ENCODE results near the gene GYG2. TPM values are rescaled to one million over a fixed set of nuclear protein-coding genes. Genes with fewer than 3 reads are reported as not detected.
A peak's percentile ranks its signal among the peaks of the same experiment; 100 is the strongest.

Gene GYG2
- total RNA-seq, 1 experiment from 2014 or later: not detected

DNA sequence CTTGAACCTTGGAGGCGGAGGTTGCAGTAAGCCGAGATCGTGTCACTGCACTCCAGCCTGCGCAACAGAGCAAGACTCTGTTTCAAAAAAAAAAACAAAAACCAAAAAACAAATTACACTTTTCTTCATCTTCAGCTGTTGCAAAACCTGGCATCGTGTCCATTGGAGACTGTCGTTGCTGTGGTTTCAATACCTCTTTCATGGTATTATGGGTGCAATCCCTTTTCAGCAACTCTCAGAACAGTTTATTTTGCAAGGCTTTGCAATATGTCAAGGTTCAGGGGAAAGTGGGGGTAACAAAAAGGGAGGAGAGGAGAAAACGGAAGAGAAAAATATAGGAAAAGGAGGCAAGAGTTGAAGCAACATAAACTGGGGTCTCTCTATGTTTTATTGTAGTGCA is 59.6 kb downstream of the GYG2 start:
- ATAC-seq (no peak), DNase-seq (ENCODE audit: low read depth, low spot score) (no peak)
- Histone ChIP-seq H3K9ac (ENCODE audit: low read length) (no peak overlapping the region), H3K4me3 (replicated peaks in 1 of 2; ENCODE audit: low read depth in 1 of 2, low read length in 2 of 2) (no peak overlapping the region), H3K9me2 (ENCODE audit: insufficient read depth) (no peaks in the 10 kb centered on the region), H3K4me2 (ENCODE audit: low read length) (no peak overlapping the region), H3K27ac (ENCODE audit: low read depth, low read length) (no peak overlapping the region), H3K27me3 (ENCODE audit: insufficient read depth, low read length) (no peaks in the 10 kb centered on the region), H4K20me1 (ENCODE audit: insufficient read depth) (no peaks in the 10 kb centered on the region), H3K36me3 (ENCODE audit: control insufficient read depth in 1 of 2, insufficient read depth in 2 of 2, low read length in 2 of 2) (no peaks in the 10 kb centered on the region), H3K9me3 (ENCODE audit: control insufficient read depth in 1 of 2, insufficient read depth in 1 of 2, low read depth in 1 of 2, low read length in 2 of 2) (no peaks in the 10 kb centered on the region), H3K4me1 (ENCODE audit: control insufficient read depth in 1 of 2, insufficient read depth in 2 of 2, low read length in 2 of 2) (no peaks in the 10 kb centered on the region), H3K79me2 (ENCODE audit: insufficient read depth, low read length) (no peaks in the 10 kb centered on the region), H2AFZ (ENCODE audit: low read depth, low read length, poor library complexity, severe bottlenecking) (no peak overlapping the region)
- TF ChIP-seq ZFX (IDR thresholded peaks at IDR 0.05) (no peak), POLR2AphosphoS5 (IDR thresholded peaks at IDR 0.05; ENCODE audit: low read depth, low read length) (no peak), SRF (IDR thresholded peaks at IDR 0.05; ENCODE audit: low read depth) (no peak), CEBPB (IDR thresholded peaks at IDR 0.05; ENCODE audit: low read depth) (no peak), TCF7L2 (IDR thresholded peaks at IDR 0.05; ENCODE audit: borderline replicate concordance, extremely low read depth, insufficient read depth, insufficient read length) (no peak), SIN3A (IDR thresholded peaks at IDR 0.05; ENCODE audit: low read depth) (no peak)
- TF ChIP-seq, protein P1, sequence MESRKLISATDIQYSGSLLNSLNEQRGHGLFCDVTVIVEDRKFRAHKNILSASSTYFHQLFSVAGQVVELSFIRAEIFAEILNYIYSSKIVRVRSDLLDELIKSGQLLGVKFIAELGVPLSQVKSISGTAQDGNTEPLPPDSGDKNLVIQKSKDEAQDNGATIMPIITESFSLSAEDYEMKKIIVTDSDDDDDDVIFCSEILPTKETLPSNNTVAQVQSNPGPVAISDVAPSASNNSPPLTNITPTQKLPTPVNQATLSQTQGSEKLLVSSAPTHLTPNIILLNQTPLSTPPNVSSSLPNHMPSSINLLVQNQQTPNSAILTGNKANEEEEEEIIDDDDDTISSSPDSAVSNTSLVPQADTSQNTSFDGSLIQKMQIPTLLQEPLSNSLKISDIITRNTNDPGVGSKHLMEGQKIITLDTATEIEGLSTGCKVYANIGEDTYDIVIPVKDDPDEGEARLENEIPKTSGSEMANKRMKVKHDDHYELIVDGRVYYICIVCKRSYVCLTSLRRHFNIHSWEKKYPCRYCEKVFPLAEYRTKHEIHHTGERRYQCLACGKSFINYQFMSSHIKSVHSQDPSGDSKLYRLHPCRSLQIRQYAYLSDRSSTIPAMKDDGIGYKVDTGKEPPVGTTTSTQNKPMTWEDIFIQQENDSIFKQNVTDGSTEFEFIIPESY (IDR thresholded peaks at IDR 0.05; ENCODE audit: extremely low read depth, insufficient replicate concordance, low read length): no peak
- POLR2A ChIA-PET: no interaction called here
- BruUV-seq (replicated peaks): no TSS peak
- CTCF ChIA-PET: no interaction called here
- intact Hi-C loops (cut with micrococcal nuclease): no loop called here
- RAD21 ChIA-PET (ENCODE audit: low non-redundant PET in 1 of 2, low total read pairs in 2 of 2, uncharacterized antibody in 2 of 2, unreplicated experiment in 2 of 2): no interaction called here

DNA sequence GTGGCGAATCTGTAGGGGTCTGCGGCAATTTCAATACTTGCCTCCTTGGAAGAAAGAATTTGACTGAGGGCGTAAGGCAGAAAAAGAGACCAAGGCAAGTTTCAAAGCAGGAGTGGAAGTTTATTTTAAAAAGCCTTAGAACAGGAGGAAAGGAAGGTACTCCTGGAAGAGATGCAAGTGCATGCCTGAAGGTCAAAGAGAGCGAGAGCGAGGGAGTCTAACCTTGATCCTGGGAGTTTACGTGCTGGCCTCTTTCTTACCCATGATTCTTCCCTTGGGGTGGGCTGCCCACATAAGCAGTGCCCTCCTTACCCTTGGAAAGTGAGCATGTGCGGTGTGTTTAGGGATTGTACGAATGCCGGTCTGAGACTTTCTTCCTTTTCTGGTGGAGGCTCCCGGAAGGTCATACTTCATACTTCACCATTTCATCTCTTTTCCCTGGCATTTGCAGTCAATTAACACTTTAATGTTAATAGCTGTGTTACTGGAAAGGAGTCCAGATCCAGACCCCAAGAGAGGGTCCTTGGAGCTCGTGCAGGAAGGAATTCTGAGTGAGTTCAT is 60.4 kb downstream of the GYG2 start:
- no TSS peak for BruUV-seq (replicated peaks)
- ChIA-PET RAD21 (ENCODE audit: low non-redundant PET in 1 of 2, low total read pairs in 2 of 2, uncharacterized antibody in 2 of 2, unreplicated experiment in 2 of 2) (no interaction called here), CTCF (no interaction called here), POLR2A (no interaction called here)
- Histone ChIP-seq H3K27ac (ENCODE audit: low read depth, low read length) (no peak overlapping the region), H3K4me2 (ENCODE audit: low read length) (0 out of 2 replicates have a peak overlapping the region, but pooled peaks have one; percentile 14), H2AFZ (ENCODE audit: low read depth, low read length, poor library complexity, severe bottlenecking) (no peak overlapping the region), H3K9me3 (ENCODE audit: control insufficient read depth in 1 of 2, insufficient read depth in 1 of 2, low read depth in 1 of 2, low read length in 2 of 2) (no peaks in the 10 kb centered on the region), H3K4me3 (replicated peaks in 1 of 2; ENCODE audit: low read depth in 1 of 2, low read length in 2 of 2) (no peak overlapping the region), H4K20me1 (ENCODE audit: insufficient read depth) (no peaks in the 10 kb centered on the region), H3K79me2 (ENCODE audit: insufficient read depth, low read length) (no peaks in the 10 kb centered on the region), H3K9me2 (ENCODE audit: insufficient read depth) (no peaks in the 10 kb centered on the region), H3K27me3 (ENCODE audit: insufficient read depth, low read length) (no peaks in the 10 kb centered on the region), H3K4me1 (ENCODE audit: control insufficient read depth in 1 of 2, insufficient read depth in 2 of 2, low read length in 2 of 2) (no peaks in the 10 kb centered on the region), H3K36me3 (ENCODE audit: control insufficient read depth in 1 of 2, insufficient read depth in 2 of 2, low read length in 2 of 2) (no peaks in the 10 kb centered on the region), H3K9ac (ENCODE audit: low read length) (no peak overlapping the region)
- no peak for TF ChIP-seq SIN3A (IDR thresholded peaks at IDR 0.05; ENCODE audit: low read depth)
- no peak for ATAC-seq
- no peak for DNase-seq (ENCODE audit: low read depth, low spot score)
- intact Hi-C loops (cut with micrococcal nuclease): no loop called here

Data from HCT116 (cell line).